OCI-LY3 (cell line): ENCODE results near the gene LNPEP.

ENCODE experiments used
- H2AFZ ChIP-seq: fragments of 200-600, 300-600 bp; shearing (Covaris generic); 2 replicates; pipeline ENCODE4 v1.6.0; 2014; ENCODE audit warnings: antibody characterized with exemption, low read depth, low read length
- H3K27ac ChIP-seq: fragments of 200-600, 300-600 bp; sonication (generic); 2 replicates; pipeline ENCODE4 v1.5.1; 2014; ENCODE audit warnings: mild to moderate bottlenecking, low read length, moderate library complexity, mixed read lengths
- H3K27me3 ChIP-seq: fragments of 200-600, 300-600 bp; sonication (generic); 2 replicates; pipeline ENCODE4 v1.6.1; 2014; ENCODE audit warnings: low read depth, low read length, mixed read lengths
- H3K36me3 ChIP-seq: fragments of 200-600, 300-600 bp; sonication (generic); replicated peaks from 2 replicates; pipeline ENCODE3; 2014; ENCODE audit warnings: low read depth, low read length, mixed read lengths
- H3K4me1 ChIP-seq: fragments of 300-600, 200-600 bp; sonication (generic); 2 replicates; pipeline ENCODE4 v1.6.1; 2014; ENCODE audit warnings: low read length, mixed read lengths
- H3K4me2 ChIP-seq: fragments of 200-600, 300-600 bp; sonication (generic); 2 replicates; pipeline ENCODE4 v1.6.1; 2014; ENCODE audit warnings: low read length, mixed read lengths
- H3K4me3 ChIP-seq: fragments of 300-600, 200-600 bp; sonication (generic); 2 replicates; pipeline ENCODE4 v1.5.1; 2014; ENCODE audit warnings: antibody characterized with exemption, mild to moderate bottlenecking, low read length, moderate library complexity
- H3K79me2 ChIP-seq: fragments of 300-600, 200-600 bp; shearing (Covaris generic); 2 replicates; pipeline ENCODE4 v1.6.1; 2014; ENCODE audit warnings: mild to moderate bottlenecking, low read length, mixed read lengths
- H3K9ac ChIP-seq: fragments of 300-600, 200-600 bp; shearing (Covaris generic); 2 replicates; pipeline ENCODE4 v1.6.0; 2014; ENCODE audit warnings: mild to moderate bottlenecking, low read length, moderate library complexity
- H3K9me3 ChIP-seq: fragments of 200-600, 300-600 bp; shearing (Covaris generic); 2 replicates; pipeline ENCODE4 v1.6.1; 2014; ENCODE audit warnings: low read length, mixed read lengths; ENCODE audit not compliant: insufficient read depth
- H4K20me1 ChIP-seq: fragments of 200-600, 300-600 bp; sonication (generic); 2 replicates; pipeline ENCODE4 v1.6.1; 2016; ENCODE audit warnings: low read length, mixed read lengths; ENCODE audit not compliant: insufficient read depth
- CTCF ChIP-seq: fragments of 200-600, 300-600 bp; sonication (generic); IDR thresholded peaks from 2 replicates; pipeline ENCODE4 v1.5.1; 2014; ENCODE audit warnings: antibody characterized with exemption, low read length, low read depth
- EZH2phosphoT487 ChIP-seq: fragments of 200-600 bp; shearing (Covaris generic); IDR thresholded peaks from 2 replicates; pipeline ENCODE4 v1.6.1; 2018; ENCODE audit warnings: antibody characterized with exemption, mixed run types, low read depth

The LNPEP gene

GRCh38 chr5:96901384-96901783 is 34.5 kb upstream of the LNPEP start:
- TF ChIP-seq CTCF (no peak; the same call in 1 of the 2 replicates), EZH2phosphoT487 (no peak)
- no peak overlapping the region for H2AFZ ChIP-seq
- H3K79me2 ChIP-seq = peaks cover 3% of the 10 kb centered on the region; the same call in 1 of the 2 replicates
- H3K4me2 ChIP-seq = no peak overlapping the region
- no peaks in the 10 kb centered on the region for H4K20me1 ChIP-seq
- H3K27ac ChIP-seq = no peak overlapping the region
- H3K27me3 ChIP-seq = no peaks in the 10 kb centered on the region
- peaks cover 58% of the 10 kb centered on the region for H3K36me3 ChIP-seq
- H3K9ac ChIP-seq = no peak overlapping the region
- H3K9me3 ChIP-seq = no peaks in the 10 kb centered on the region
- H3K4me1 ChIP-seq = peaks cover 9% of the 10 kb centered on the region
- H3K4me3 ChIP-seq = no peak overlapping the region

GRCh38 chr5:96901841-96902240 is 34.0 kb upstream of the LNPEP start:
- Histone ChIP-seq H3K79me2 (peaks cover 3% of the 10 kb centered on the region; the same call in 1 of the 2 replicates), H3K4me3 (no peak overlapping the region), H3K4me2 (no peak overlapping the region), H3K36me3 (peaks cover 58% of the 10 kb centered on the region), H2AFZ (no peak overlapping the region), H3K4me1 (peaks cover 6% of the 10 kb centered on the region), H4K20me1 (no peaks in the 10 kb centered on the region), H3K9me3 (no peaks in the 10 kb centered on the region), H3K27ac (no peak overlapping the region), H3K9ac (no peak overlapping the region), H3K27me3 (no peaks in the 10 kb centered on the region)
- TF ChIP-seq EZH2phosphoT487 = no peak
- no peak for TF ChIP-seq CTCF

- Histone ChIP-seq H4K20me1 (no peaks in the 10 kb centered on the region), H3K4me2 (no peak overlapping the region), H3K4me3 (no peak overlapping the region), H3K9me3 (no peaks in the 10 kb centered on the region), H3K79me2 (0 out of 2 replicates have a peak, but pooled peaks cover under 1% of the 10 kb centered on the region), H3K36me3 (peaks cover 52% of the 10 kb centered on the region), H3K27ac (no peak overlapping the region), H3K4me1 (no peaks in the 10 kb centered on the region), H3K27me3 (no peaks in the 10 kb centered on the region), H3K9ac (no peak overlapping the region), H2AFZ (no peak overlapping the region)
- no peak for TF ChIP-seq CTCF
- TF ChIP-seq EZH2phosphoT487 = no peak
These were observed 33.0 kb upstream of the LNPEP start for GRCh38 chr5:96902876-96903275.

GRCh38 chr5:96903300-96903699 is 32.6 kb upstream of the LNPEP start:
- no peak overlapping the region for H3K9ac ChIP-seq
- no peak overlapping the region for H3K4me2 ChIP-seq
- TF ChIP-seq EZH2phosphoT487 (no peak), CTCF (no peak)
- H2AFZ ChIP-seq = no peak overlapping the region
- H4K20me1 ChIP-seq = no peaks in the 10 kb centered on the region
- H3K27me3 ChIP-seq = no peaks in the 10 kb centered on the region
- H3K9me3 ChIP-seq = no peaks in the 10 kb centered on the region
- H3K79me2 ChIP-seq = no peaks in the 10 kb centered on the region
- no peak overlapping the region for H3K4me3 ChIP-seq
- no peaks in the 10 kb centered on the region for H3K4me1 ChIP-seq
- H3K36me3 ChIP-seq = peaks cover 54% of the 10 kb centered on the region
- H3K27ac ChIP-seq = no peak overlapping the region
